Amniotic stem cell (primary cell): ENCODE measurements around the gene ATG16L2.
"Not testable (repeated sequence)": the region's sequence is repeated elsewhere in the genome, so short reads cannot be mapped to it uniquely, and the experiment has no call there.

Source experiments
- DNase-seq: peaks from one replicate; lab custom pipeline; 2025; lab: John Stamatoyannopoulos, UW

The ATG16L2 gene

GRCh38 chr11:72805216-72805615, 9.0 kb upstream of the ATG16L2 start:
- DNase-seq, result no peak

GRCh38 chr11:72806378-72806777, 7.8 kb upstream of the ATG16L2 start:
- DNase-seq, result not testable (repeated sequence)

DNA sequence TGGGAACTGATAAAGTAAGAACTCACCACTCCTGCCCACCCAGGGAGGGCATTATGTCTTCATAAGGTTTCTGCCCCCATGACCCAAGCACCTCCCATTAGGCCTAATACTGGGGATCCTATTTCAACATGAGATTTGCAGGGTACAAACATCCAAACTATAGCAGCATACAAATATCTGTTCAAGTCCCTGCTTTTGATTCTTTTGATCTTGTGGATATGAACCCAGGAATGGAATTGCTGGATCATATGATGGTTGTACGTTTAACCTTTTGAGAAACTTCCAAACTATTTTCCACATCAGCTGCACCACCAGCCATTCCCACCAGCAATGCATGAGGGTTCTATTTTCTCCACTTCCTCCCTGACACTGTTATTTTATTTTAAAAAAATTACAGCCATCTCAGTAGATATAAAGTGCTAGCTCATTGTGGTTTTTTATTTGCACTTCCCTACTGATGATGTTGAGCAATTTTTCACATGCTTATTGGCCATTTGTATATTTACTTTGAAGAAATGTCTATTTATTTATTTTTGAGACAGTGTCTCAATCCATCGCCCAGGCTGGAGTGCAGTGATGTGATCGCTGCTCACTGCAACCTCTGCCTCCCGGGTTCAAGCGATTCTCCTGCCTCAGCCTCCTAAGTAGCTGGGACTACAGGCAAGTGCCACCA, 7.1 kb upstream of the ATG16L2 start:
- DNase-seq, result no peak

DNA sequence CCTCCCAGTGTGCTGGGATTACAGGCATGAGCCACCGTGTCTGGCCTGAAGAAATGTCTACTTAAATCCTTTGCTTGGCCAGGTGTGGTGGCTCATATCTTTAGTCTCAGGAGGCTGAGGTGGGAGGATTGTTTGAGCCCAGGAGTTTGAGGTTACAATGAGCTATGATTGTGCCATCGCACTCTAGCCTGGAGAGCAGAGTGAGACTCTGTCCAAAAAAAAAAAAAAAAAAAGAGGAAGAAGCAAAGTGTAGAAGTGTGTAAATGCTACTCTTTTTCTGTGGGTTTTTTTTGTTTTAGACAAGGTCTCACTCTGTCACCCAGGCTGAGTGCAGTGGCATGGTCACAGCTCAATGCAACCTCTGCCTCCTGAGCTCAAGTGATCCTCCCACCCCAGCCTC, 6.4 kb upstream of the ATG16L2 start:
- DNase-seq, result no peak

GRCh38 chr11:72808331-72808798, 5.8 kb upstream of the ATG16L2 start:
- DNase-seq, result no peak

DNA sequence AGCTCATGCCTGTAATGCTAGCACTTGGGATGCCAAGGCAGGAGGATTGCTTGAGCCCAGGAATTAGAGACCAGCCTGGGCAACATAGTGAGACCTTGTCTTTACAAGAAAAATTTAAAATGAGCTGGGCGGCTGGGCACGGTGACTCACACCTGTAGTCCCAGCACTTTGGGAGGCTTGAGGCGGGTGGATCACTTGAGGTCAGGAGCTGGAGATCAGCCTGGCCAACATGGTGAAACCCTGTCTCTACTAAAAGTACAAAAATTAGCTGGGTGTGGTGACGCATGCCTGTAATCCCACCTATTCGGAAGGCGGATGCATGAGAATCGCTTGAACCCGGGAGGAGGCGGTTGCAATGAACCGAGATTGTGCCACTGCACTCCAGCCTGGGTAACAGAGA, 2.5 kb upstream of the ATG16L2 start:
- not testable (repeated sequence) for DNase-seq

- no peak for DNase-seq
Observed at GRCh38 chr11:72812604-72812966, 1.6 kb upstream of the ATG16L2 start.

DNA sequence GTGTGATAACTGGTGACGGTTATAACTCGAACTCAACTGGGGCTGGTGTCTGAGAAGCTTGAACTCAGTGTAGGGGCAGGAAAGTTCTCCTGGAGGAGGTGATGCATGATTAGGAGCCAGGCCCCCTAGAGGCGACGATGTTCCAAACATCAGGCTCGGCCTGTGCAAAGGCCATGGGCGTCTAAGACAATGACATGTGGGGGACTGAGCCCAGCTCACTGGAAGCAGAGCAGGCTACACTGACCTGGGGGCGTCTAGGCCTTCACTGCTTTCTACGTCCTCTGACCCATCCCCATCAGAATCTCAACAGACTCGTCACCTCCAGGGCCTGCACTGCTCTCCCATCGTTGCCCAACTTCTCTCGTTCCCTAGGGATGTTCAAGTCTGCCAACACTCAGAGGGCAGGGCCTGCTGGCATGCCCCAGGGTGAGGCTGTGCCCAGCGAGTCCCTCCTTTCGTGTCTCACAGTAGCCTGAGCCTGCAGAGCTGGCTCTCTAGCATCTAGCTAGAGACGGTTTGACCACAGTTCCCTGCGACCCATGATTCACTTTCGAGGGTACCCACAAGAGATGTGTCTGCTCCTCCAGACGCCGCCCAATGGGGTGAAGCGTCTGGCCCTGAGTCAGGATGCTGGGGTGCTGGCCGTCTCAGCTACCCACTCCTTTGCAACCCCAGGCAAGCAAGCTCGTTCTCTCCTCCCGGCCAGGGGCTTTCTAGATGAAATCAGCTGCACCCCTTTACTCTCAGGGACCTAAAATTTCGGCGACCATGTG, 1.1 kb upstream of the ATG16L2 start:
- DNase-seq, result no peak

DNA sequence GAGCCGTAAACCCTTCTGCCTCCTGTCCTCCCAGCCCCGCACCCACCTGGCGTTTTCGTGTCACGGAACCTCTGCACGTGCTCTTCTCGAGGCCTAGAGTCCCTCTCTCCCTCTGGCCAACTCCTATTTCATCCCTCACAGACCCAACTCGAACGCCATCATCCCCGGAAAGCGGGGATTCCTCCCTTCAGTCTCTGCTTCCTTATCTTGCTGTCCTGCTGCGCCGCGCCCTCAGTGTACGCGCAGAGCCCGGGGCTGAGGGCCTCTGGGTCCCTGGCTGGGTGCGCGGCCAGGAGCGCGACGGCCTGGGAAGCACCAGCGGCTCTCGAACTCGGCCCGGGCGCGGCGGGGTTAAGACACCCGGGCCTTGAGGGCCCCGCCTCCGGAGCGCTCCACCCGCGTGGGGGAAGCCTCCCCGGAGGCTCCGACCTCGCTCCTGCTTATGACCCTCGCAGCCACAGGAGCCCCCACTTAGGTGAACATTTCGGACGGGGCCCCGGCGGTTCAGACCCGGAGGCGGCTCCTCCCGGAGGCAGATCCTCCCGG, 398 bp upstream of the ATG16L2 start:
- peak; percentile 56 for DNase-seq

- DNase-seq, result no peak
Observed at GRCh38 chr11:72815110-72815618, 953 bp downstream of the ATG16L2 start.

DNA sequence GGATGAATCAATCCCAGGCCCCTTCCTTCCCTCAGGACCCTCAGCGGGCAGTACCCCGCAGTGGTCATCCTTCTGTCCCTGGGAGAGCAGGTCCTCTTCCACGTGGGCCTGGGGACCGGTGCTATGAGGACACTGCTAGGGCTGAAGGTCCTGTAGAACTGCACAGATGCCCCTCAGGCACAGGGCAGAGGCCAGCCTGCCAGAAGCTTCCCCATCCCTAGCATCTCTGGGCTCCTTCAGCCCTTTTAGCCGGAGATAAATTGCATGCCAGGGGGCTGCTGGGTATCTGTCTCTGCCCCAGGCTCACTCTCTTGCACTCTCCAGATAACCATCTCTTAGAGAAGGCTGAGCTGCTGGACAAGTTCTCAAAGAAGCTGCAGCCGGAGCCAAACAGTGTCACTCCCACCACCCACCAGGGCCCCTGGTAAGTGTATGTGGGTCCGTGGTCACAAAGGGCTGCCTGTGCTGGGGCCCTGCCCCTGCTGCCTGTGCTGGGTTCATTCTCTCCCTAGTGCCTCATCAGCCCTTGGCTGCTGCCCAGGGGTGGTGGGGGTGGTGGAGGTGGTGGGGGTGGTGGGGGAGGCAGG, 2.3 kb downstream of the ATG16L2 start:
- DNase-seq, result no peak

DNA sequence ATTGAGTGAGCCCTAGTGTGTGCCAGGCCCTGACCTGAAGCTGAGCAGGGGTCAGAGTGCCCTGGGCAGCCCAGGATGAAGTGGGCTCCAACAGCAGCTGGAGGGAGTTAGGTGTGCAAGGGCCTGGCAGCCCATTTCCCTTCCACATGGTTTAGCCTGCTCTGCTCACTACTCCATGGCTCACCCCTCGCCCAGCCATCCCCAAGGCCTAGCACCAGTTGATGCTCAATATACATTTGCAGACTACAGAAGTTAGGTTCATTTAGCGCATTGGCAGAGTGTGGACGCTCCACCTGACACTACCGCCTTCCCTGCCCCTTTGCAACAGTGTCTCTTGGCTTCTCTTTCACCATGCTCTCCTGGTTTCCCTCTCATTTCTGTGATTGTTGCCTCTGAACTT, 3.8 kb downstream of the ATG16L2 start:
- no peak for DNase-seq

- DNase-seq, result no peak
Observed at GRCh38 chr11:72818971-72819370, 4.8 kb downstream of the ATG16L2 start.

DNA sequence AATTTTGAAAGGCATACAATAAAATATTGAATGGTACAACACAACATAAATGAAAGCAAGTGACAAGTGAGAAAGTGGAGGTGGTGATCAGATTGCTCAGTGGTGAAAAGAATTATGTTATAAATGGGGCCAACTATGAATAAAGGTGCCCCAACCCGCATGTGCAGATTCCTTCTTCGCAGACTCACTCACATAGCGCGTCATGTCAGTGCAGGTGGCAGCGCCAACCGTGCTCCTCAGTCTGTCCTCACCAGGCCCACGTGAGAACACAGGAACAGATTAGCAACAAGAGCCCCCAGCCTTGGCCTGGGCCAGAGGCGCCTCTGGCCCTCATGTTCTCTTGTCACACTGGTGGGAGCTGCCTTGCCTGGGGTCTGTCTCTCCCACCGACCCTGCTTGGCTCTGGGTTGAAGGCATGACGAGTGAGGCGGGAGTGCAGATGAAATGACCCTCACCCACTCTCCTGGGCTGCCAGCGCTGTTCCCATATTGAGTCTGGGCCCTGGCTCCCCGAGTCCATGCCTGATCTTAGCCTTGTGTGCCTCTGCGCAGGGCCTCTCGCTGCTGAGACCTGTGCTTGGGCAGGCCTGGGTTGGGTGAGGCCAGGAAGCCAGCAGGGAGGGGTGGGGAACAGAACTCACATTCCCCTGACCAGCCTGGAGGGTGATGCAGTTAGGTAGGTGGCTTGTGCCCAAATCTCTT, 6.4 kb downstream of the ATG16L2 start:
- no peak for DNase-seq

GRCh38 chr11:72821221-72821919, 7.2 kb downstream of the ATG16L2 start:
- DNase-seq, result no peak

GRCh38 chr11:72821920-72822799, 7.9 kb downstream of the ATG16L2 start:
- peak; percentile 65 for DNase-seq

- DNase-seq, result no peak
Observed at GRCh38 chr11:72823105-72823804, 9.0 kb downstream of the ATG16L2 start.

- DNase-seq, result no peak
Observed at GRCh38 chr11:72824020-72824419, 9.8 kb downstream of the ATG16L2 start.

DNA sequence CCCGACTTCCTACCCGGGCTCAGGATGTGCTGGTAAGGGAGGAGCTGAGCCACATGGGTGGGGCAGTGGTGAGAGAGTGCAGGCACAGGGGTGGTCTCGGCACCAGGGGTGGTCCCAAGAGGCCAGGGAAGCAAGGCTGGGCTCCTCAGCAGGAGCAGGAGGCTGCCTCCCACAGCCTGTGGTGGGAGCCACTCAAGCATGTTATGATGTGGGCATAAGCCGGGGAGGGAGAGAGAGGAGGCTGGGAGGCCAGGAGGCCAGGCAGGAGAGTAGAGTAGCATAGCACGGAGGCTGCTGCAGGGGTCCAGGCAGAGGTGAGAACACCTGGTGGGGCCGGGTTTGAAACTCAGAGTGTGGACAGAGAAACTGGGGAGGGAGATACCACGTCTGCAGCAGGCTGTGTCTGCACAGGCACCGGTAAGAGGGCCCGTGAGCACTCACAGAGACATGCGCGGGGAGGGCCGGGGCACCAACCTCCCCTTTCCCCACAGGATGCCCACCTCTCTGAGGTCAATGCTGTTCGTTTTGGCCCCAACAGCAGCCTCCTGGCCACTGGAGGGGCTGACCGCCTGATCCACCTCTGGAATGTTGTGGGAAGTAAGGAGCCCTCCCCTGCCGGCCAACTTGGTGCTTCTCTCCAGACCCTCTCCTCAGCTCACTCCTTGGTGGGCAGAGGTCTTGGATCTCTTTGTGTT, 10.7 kb downstream of the ATG16L2 start:
- DNase-seq, result no peak
